Upper lobe of left lung (tissue), 4 donors: ENCODE results near the gene FLT1.

ENCODE experiments used
- CTCF ChIP-seq, 6 experiments: fragments of 450-650 bp in 4 of 6; fragments of 200-600 bp in 2 of 6; sonication (generic) in 2 of 6; IDR thresholded peaks; one replicate each; pipeline ENCODE4 v1.5.1; 2016 to 2019; ENCODE audit warnings: antibody characterized with exemption in 6 of 6
- POLR2A ChIP-seq, 4 donors: fragments of 450-650 bp; IDR thresholded peaks; one replicate each; pipeline ENCODE4 v1.5.1; 2016 to 2017; ENCODE audit warnings: antibody characterized with exemption in 4 of 4, mild to moderate bottlenecking in 2 of 4
- POLR2AphosphoS5 ChIP-seq, 2 donors: sonication (generic); formaldehyde crosslinking; IDR thresholded peaks; one replicate each; pipeline ENCODE4 v1.5.1; 2017; ENCODE audit warnings: antibody characterized with exemption in 2 of 2

DNA sequence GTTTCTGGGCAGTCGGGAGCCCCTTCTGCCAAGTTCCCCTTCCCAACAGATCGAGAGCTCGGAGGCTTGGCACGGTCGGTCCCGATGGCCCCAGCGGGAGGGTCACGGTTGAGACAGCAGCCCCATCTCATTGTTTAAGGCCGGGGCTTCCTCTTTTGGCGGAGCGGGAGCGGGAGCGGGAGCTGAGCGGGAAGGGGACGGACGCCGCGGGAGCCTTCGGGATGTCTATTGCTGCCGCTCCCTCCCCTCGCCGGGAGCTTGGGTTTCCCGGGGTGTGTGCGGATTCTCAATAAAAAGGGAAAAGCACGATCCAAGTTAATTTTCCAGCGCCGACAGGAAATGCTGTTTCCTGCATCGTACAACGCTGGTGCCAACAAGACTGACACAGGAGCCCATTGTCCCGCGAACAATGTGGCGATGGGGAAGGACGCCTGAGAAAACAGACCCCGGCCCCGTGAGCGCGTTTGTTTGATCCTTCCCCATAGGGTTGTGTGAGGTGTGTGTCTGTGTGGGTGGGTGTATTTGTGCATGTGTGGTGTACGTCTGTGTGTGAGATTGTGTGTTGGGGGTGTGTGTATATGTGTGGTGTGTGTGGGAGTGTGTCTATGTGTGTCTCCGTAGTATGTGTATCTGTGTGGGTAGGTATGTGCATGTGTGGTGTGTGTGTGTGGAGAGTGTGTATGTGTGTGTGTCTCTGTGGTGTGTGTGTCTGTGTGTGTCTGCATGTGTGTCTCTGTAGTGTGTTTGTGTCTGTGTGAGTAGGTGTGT lies 36.3 kb upstream of the FLT1 start:
- TF ChIP-seq POLR2A (IDR thresholded peaks at IDR 0.05) (no peak), CTCF (IDR thresholded peaks at IDR 0.05) (no peak), POLR2AphosphoS5 (IDR thresholded peaks at IDR 0.05) (peak in 1 of 2 donors; percentile 31)
